ENCODE data around the gene MADD. TPM values are rescaled to one million over a fixed set of nuclear protein-coding genes. Genes with fewer than 3 reads are reported as not detected.

The MADD gene
- total RNA-seq, 1 donor from 2014 or later: 20.2 TPM

- TF ChIP-seq, protein P1, sequence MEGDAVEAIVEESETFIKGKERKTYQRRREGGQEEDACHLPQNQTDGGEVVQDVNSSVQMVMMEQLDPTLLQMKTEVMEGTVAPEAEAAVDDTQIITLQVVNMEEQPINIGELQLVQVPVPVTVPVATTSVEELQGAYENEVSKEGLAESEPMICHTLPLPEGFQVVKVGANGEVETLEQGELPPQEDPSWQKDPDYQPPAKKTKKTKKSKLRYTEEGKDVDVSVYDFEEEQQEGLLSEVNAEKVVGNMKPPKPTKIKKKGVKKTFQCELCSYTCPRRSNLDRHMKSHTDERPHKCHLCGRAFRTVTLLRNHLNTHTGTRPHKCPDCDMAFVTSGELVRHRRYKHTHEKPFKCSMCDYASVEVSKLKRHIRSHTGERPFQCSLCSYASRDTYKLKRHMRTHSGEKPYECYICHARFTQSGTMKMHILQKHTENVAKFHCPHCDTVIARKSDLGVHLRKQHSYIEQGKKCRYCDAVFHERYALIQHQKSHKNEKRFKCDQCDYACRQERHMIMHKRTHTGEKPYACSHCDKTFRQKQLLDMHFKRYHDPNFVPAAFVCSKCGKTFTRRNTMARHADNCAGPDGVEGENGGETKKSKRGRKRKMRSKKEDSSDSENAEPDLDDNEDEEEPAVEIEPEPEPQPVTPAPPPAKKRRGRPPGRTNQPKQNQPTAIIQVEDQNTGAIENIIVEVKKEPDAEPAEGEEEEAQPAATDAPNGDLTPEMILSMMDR (IDR thresholded peaks at IDR 0.05; ENCODE audit: insufficient read depth, low read length, poor library complexity, severe bottlenecking): no peak
- DNase-seq (ENCODE audit: low read depth): no peak
- no peaks in the 10 kb centered on the region for H3K36me3 ChIP-seq (ENCODE audit: control insufficient read depth, insufficient read depth, low read length)
- no peak overlapping the region for H3K4me3 ChIP-seq (ENCODE audit: low read depth, low read length)
- H3K27me3 ChIP-seq (ENCODE audit: control insufficient read depth, insufficient read depth, low read length): peaks cover 11% of the 10 kb centered on the region
These were observed 76.1 kb downstream of the MADD start for GRCh38 chr11:47345890-47346563.

- Histone ChIP-seq H3K4me3 (ENCODE audit: low read depth, low read length) (no peak overlapping the region), H3K36me3 (ENCODE audit: control insufficient read depth, insufficient read depth, low read length) (no peaks in the 10 kb centered on the region), H3K27me3 (ENCODE audit: control insufficient read depth, insufficient read depth, low read length) (peaks cover 11% of the 10 kb centered on the region)
- TF ChIP-seq, protein P1 (IDR thresholded peaks at IDR 0.05; ENCODE audit: insufficient read depth, low read length, poor library complexity, severe bottlenecking): no peak
- DNase-seq (ENCODE audit: low read depth): no peak
These were observed 77.2 kb downstream of the MADD start for GRCh38 chr11:47347137-47347536.

GRCh38 chr11:47348131-47348802 is 78.3 kb downstream of the MADD start:
- DNase-seq (ENCODE audit: low read depth): no peak
- Histone ChIP-seq H3K36me3 (ENCODE audit: control insufficient read depth, insufficient read depth, low read length) (no peaks in the 10 kb centered on the region), H3K4me3 (ENCODE audit: low read depth, low read length) (no peak overlapping the region), H3K27me3 (ENCODE audit: control insufficient read depth, insufficient read depth, low read length) (peaks cover 11% of the 10 kb centered on the region)
- TF ChIP-seq, protein P1 (IDR thresholded peaks at IDR 0.05; ENCODE audit: insufficient read depth, low read length, poor library complexity, severe bottlenecking): no peak

GRCh38 chr11:47348859-47349258 is 78.9 kb downstream of the MADD start:
- no peak for DNase-seq (ENCODE audit: low read depth)
- H3K27me3 ChIP-seq (ENCODE audit: control insufficient read depth, insufficient read depth, low read length): peaks cover 11% of the 10 kb centered on the region

DNA sequence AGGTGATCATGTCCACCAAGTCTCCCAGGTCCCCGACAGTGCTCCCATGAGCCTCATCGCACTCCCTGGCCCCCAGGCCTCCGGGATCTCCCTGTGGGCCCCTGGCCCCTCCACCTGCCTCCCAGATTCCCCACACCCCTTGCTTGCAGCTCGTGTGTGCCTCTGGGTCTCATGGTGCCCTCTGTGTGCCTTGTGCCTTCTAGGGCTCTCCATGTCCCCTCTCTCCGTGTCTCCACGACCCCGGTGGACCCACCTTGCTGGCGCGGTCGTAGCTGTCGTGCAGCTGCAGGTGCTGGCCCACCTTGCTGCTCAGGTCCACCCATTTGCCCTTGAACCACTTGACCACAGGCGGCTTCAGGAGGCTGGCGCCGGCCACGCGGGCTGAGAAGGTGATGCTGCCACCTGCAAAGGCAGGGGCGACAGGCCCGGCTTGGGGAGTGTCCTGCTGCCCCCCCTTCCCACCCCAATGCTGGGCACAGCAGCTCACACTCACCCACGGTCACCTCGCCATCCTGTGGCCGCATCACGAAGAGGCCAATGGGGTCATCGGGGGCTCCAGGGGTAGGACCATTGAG is 79.7 kb downstream of the MADD start:
- Histone ChIP-seq H3K4me3 (ENCODE audit: low read depth, low read length) (no peak overlapping the region), H3K36me3 (ENCODE audit: control insufficient read depth, insufficient read depth, low read length) (no peaks in the 10 kb centered on the region), H3K27me3 (ENCODE audit: control insufficient read depth, insufficient read depth, low read length) (peaks cover 7% of the 10 kb centered on the region)
- TF ChIP-seq, protein P1 (IDR thresholded peaks at IDR 0.05; ENCODE audit: insufficient read depth, low read length, poor library complexity, severe bottlenecking): no peak
- no peak for DNase-seq (ENCODE audit: low read depth)

More at GRCh38 chr11:47348859-47349258, 78.9 kb downstream of the MADD start:
- Histone ChIP-seq H3K36me3 (ENCODE audit: control insufficient read depth, insufficient read depth, low read length) (no peaks in the 10 kb centered on the region), H3K4me3 (ENCODE audit: low read depth, low read length) (no peak overlapping the region)
- TF ChIP-seq, protein P1 (IDR thresholded peaks at IDR 0.05; ENCODE audit: insufficient read depth, low read length, poor library complexity, severe bottlenecking): peak; percentile 24

Measured in kidney epithelial cell (primary cell).